OCI-LY7 (cell line): ENCODE data around the gene PLTP. TPM values are rescaled to one million over a fixed set of nuclear protein-coding genes. Genes with fewer than 3 reads are reported as not detected.
"Not testable (repeated sequence)": the region's sequence is repeated elsewhere in the genome, so short reads cannot be mapped to it uniquely, and the experiment has no call there.

Source experiments
- BruUV-seq: library from RNA; stranded (reverse); fragments of 400-500 nt; replicated peaks from 2 replicates; lab custom pipeline; 2021; lab: Mats Ljungman, UMichigan
- CTCF ChIA-PET: fragments of 300-600 bp; sonication (Branson Sonifier 250); formaldehyde crosslinking; loops from one replicate; lab custom pipeline; 2022; ENCODE audit warnings: antibody characterized with exemption; ENCODE audit not compliant: unreplicated experiment; lab: Charles Lee
- POLR2A ChIA-PET: fragments of 300-600 bp; sonication (Branson Sonifier 250); formaldehyde crosslinking; loops from one replicate; lab custom pipeline; 2022; ENCODE audit warnings: antibody characterized with exemption; lab: Charles Lee
- DNase-seq: peaks from one replicate; pipeline ENCODE4 v3.0.0-alpha.2; 2015; ENCODE audit warnings: low spot score
- H2AFZ ChIP-seq: fragments of 200-600 bp; sonication (generic), shearing (Covaris generic); 2 replicates; pipeline ENCODE4 v1.6.1; 2014; ENCODE audit warnings: mild to moderate bottlenecking, antibody characterized with exemption, low read length, moderate library complexity
- H3K27ac ChIP-seq: fragments of 200-600 bp; sonication (generic); 2 replicates; pipeline ENCODE4 v1.5.1; 2014; ENCODE audit warnings: mixed run types, low read depth, mild to moderate bottlenecking, moderate library complexity, low read length, inconsistent platforms; ENCODE audit not compliant: poor library complexity, severe bottlenecking
- H3K36me3 ChIP-seq: fragments of 200-600 bp; sonication (generic); 2 replicates; pipeline ENCODE4 v1.6.1; 2014; ENCODE audit warnings: mild to moderate bottlenecking, antibody characterized with exemption, low read length, moderate library complexity, mixed read lengths; ENCODE audit not compliant: insufficient read depth
- H3K4me1 ChIP-seq: fragments of 200-600 bp; sonication (generic); 2 replicates; pipeline ENCODE4 v1.5.1; 2014; ENCODE audit warnings: mild to moderate bottlenecking, low read length; ENCODE audit not compliant: insufficient read depth, poor library complexity, severe bottlenecking
- H3K4me2 ChIP-seq: fragments of 200-600 bp; sonication (generic); 2 replicates; pipeline ENCODE4 v1.6.1; 2014; ENCODE audit warnings: mild to moderate bottlenecking, low read length
- H3K4me3 ChIP-seq: fragments of 200-600 bp; sonication (generic); 2 replicates; pipeline ENCODE4 v1.5.1; 2014; ENCODE audit warnings: mild to moderate bottlenecking, low read depth, low read length; ENCODE audit not compliant: poor library complexity, severe bottlenecking
- H3K79me2 ChIP-seq: fragments of 200-600 bp; sonication (generic); 2 replicates; pipeline ENCODE4 v1.6.1; 2016; ENCODE audit warnings: low read depth, mild to moderate bottlenecking, low read length, moderate library complexity, mixed read lengths; ENCODE audit not compliant: insufficient read depth
- H3K9me2 ChIP-seq: fragments of 200-600 bp; sonication (generic); 2 replicates; pipeline ENCODE4 v1.6.1; 2016; ENCODE audit warnings: mild to moderate bottlenecking, low read length, mixed read lengths; ENCODE audit not compliant: insufficient read depth
- H3K9me3 ChIP-seq: fragments of 200-600 bp; sonication (generic); 2 replicates; pipeline ENCODE4 v1.6.1; 2014; ENCODE audit warnings: mild to moderate bottlenecking, mixed run types, low read length, mixed read lengths
- H4K20me1 ChIP-seq: fragments of 200-600 bp; sonication (generic); 2 replicates; pipeline ENCODE4 v1.6.1; 2014; ENCODE audit warnings: mild to moderate bottlenecking, antibody characterized with exemption, low read length, moderate library complexity, mixed read lengths; ENCODE audit not compliant: insufficient read depth
- CTCF ChIP-seq: fragments of 200-600 bp; sonication (generic); conservative IDR thresholded peaks from 2 replicates; pipeline ENCODE4 v1.5.1; 2014; ENCODE audit warnings: mild to moderate bottlenecking, antibody characterized with exemption, low read length, moderate library complexity, mixed read lengths
- EZH2phosphoT487 ChIP-seq: fragments of 200-600 bp; sonication (generic); IDR thresholded peaks from 2 replicates; pipeline ENCODE4 v1.6.1; 2018; ENCODE audit warnings: low read depth, borderline replicate concordance, mild to moderate bottlenecking, mixed run types, antibody characterized with exemption, low read length, moderate library complexity, mixed read lengths
- intact Hi-C: fragments of 100-400 bp; cut with micrococcal nuclease; formaldehyde crosslinking; loops from one replicate; pipeline ENCODE4 v1.10.0; 2022; ENCODE audit not compliant: unreplicated experiment
- total RNA-seq, 2 experiments: library from RNA; depleted of rRNA in 1 of 2; stranded (reverse); fragments of >200 nt in 1 of 2; shearing (Covaris generic) in 1 of 2; gene quantifications; 2 replicates each; pipeline ENCODE4 v1.2.3, GENCODE V29; 2014 to 2022

The PLTP gene
- total RNA-seq, 2 experiments from 2014 or later, result 12.7 to 17.1 TPM

GRCh38 chr20:45959126-45959525, 47.2 kb upstream of the PLTP start:
- no peaks in the 10 kb centered on the region for H3K9me2 ChIP-seq
- peaks cover 77% of the 10 kb centered on the region for H3K36me3 ChIP-seq
- H3K9me3 ChIP-seq, result no peaks in the 10 kb centered on the region
- H2AFZ ChIP-seq, result no peak overlapping the region
- no peak for DNase-seq
- no peaks in the 10 kb centered on the region for H4K20me1 ChIP-seq
- H3K27ac ChIP-seq, result no peak overlapping the region
- POLR2A ChIA-PET, result no interaction called here
- BruUV-seq, result no TSS peak
- H3K4me1 ChIP-seq, result no peaks in the 10 kb centered on the region
- TF ChIP-seq CTCF, result no peak
- no peak for TF ChIP-seq EZH2phosphoT487
- H3K4me3 ChIP-seq, result no peak overlapping the region
- CTCF ChIA-PET, result interaction anchor here (1.2 to 1.9 kb wide), 2 partner anchors 10 to 12 kb away, joined by 3 to 7 read pairs; no protein-coding TSS in a partner anchor
- no peaks in the 10 kb centered on the region for H3K79me2 ChIP-seq
- intact Hi-C loops, result no loop called here
- H3K4me2 ChIP-seq, result no peak overlapping the region

- ChIA-PET POLR2A (interaction anchor here (0.6 kb wide), 1 partner anchor 88 kb away, joined by 3 read pairs; no protein-coding TSS in a partner anchor), CTCF (interaction anchor here (1.9 kb wide), 1 partner anchor 11 kb away, joined by 7 read pairs; no protein-coding TSS in a partner anchor)
- H3K36me3 ChIP-seq, result peaks cover 73% of the 10 kb centered on the region
- H3K4me1 ChIP-seq, result no peaks in the 10 kb centered on the region
- H3K9me2 ChIP-seq, result no peaks in the 10 kb centered on the region
- no peak for DNase-seq
- H3K79me2 ChIP-seq, result no peaks in the 10 kb centered on the region
- no peak overlapping the region for H2AFZ ChIP-seq
- no peak overlapping the region for H3K4me2 ChIP-seq
- no peaks in the 10 kb centered on the region for H3K9me3 ChIP-seq
- H3K4me3 ChIP-seq, result no peak overlapping the region
- no peak for TF ChIP-seq EZH2phosphoT487
- TF ChIP-seq CTCF, result no peak
- intact Hi-C loops, result no loop called here
- H3K27ac ChIP-seq, result no peak overlapping the region
- BruUV-seq, result no TSS peak
- H4K20me1 ChIP-seq, result no peaks in the 10 kb centered on the region
Measured at GRCh38 chr20:45958593-45958992, 46.6 kb upstream of the PLTP start.

GRCh38 chr20:45957021-45957941, 45.3 kb upstream of the PLTP start:
- intact Hi-C loops, result no loop called here
- BruUV-seq, result no TSS peak
- Histone ChIP-seq H3K4me3 (no peak overlapping the region), H2AFZ (no peak overlapping the region), H3K4me2 (no peak overlapping the region), H4K20me1 (no peaks in the 10 kb centered on the region), H3K79me2 (no peaks in the 10 kb centered on the region), H3K27ac (no peak overlapping the region), H3K9me3 (no peaks in the 10 kb centered on the region), H3K4me1 (no peaks in the 10 kb centered on the region), H3K36me3 (peaks cover 77% of the 10 kb centered on the region), H3K9me2 (no peaks in the 10 kb centered on the region)
- ChIA-PET POLR2A (interaction anchor here (0.8 kb wide), 1 partner anchor 37 kb away, joined by 4 read pairs; no protein-coding TSS in a partner anchor), CTCF (no interaction called here)
- no peak for TF ChIP-seq EZH2phosphoT487
- TF ChIP-seq CTCF, result no peak
- no peak for DNase-seq

GRCh38 chr20:45956326-45956725, 44.4 kb upstream of the PLTP start:
- H3K9me3 ChIP-seq, H3K27ac ChIP-seq, H3K79me2 ChIP-seq, POLR2A ChIA-PET, H3K4me1 ChIP-seq, intact Hi-C loops, H3K4me3 ChIP-seq, H4K20me1 ChIP-seq, H3K9me2 ChIP-seq, BruUV-seq, H2AFZ ChIP-seq, DNase-seq, H3K4me2 ChIP-seq, CTCF ChIA-PET: not testable (repeated sequence)
- H3K36me3 ChIP-seq, result peaks cover 78% of the 10 kb centered on the region
